OCI-LY7 (cell line): Measurements from ENCODE around the gene LEF1. TPM values are rescaled to one million over a fixed set of nuclear protein-coding genes. Genes with fewer than 3 reads are reported as not detected.
A peak's percentile ranks its signal among the peaks of the same experiment; 100 is the strongest.

Source experiments
- BruUV-seq: library from RNA; stranded (reverse); fragments of 400-500 nt; replicated peaks from 2 replicates; lab custom pipeline; 2021; lab: Mats Ljungman, UMichigan
- CTCF ChIA-PET: fragments of 300-600 bp; sonication (Branson Sonifier 250); formaldehyde crosslinking; loops from one replicate; lab custom pipeline; 2022; ENCODE audit warnings: antibody characterized with exemption; ENCODE audit not compliant: unreplicated experiment; lab: Charles Lee
- POLR2A ChIA-PET: fragments of 300-600 bp; sonication (Branson Sonifier 250); formaldehyde crosslinking; loops from one replicate; lab custom pipeline; 2022; ENCODE audit warnings: antibody characterized with exemption; lab: Charles Lee
- DNase-seq: peaks from one replicate; pipeline ENCODE4 v3.0.0-alpha.2; 2015; ENCODE audit warnings: low spot score
- H2AFZ ChIP-seq: fragments of 200-600 bp; sonication (generic), shearing (Covaris generic); 2 replicates; pipeline ENCODE4 v1.6.1; 2014; ENCODE audit warnings: mild to moderate bottlenecking, antibody characterized with exemption, low read length, moderate library complexity
- H3K27ac ChIP-seq: fragments of 200-600 bp; sonication (generic); 2 replicates; pipeline ENCODE4 v1.5.1; 2014; ENCODE audit warnings: mixed run types, low read depth, mild to moderate bottlenecking, moderate library complexity, low read length, inconsistent platforms; ENCODE audit not compliant: poor library complexity, severe bottlenecking
- H3K36me3 ChIP-seq: fragments of 200-600 bp; sonication (generic); 2 replicates; pipeline ENCODE4 v1.6.1; 2014; ENCODE audit warnings: mild to moderate bottlenecking, antibody characterized with exemption, low read length, moderate library complexity, mixed read lengths; ENCODE audit not compliant: insufficient read depth
- H3K4me1 ChIP-seq: fragments of 200-600 bp; sonication (generic); 2 replicates; pipeline ENCODE4 v1.5.1; 2014; ENCODE audit warnings: mild to moderate bottlenecking, low read length; ENCODE audit not compliant: insufficient read depth, poor library complexity, severe bottlenecking
- H3K4me2 ChIP-seq: fragments of 200-600 bp; sonication (generic); 2 replicates; pipeline ENCODE4 v1.6.1; 2014; ENCODE audit warnings: mild to moderate bottlenecking, low read length
- H3K4me3 ChIP-seq: fragments of 200-600 bp; sonication (generic); 2 replicates; pipeline ENCODE4 v1.5.1; 2014; ENCODE audit warnings: mild to moderate bottlenecking, low read depth, low read length; ENCODE audit not compliant: poor library complexity, severe bottlenecking
- H3K79me2 ChIP-seq: fragments of 200-600 bp; sonication (generic); 2 replicates; pipeline ENCODE4 v1.6.1; 2016; ENCODE audit warnings: low read depth, mild to moderate bottlenecking, low read length, moderate library complexity, mixed read lengths; ENCODE audit not compliant: insufficient read depth
- H3K9me2 ChIP-seq: fragments of 200-600 bp; sonication (generic); 2 replicates; pipeline ENCODE4 v1.6.1; 2016; ENCODE audit warnings: mild to moderate bottlenecking, low read length, mixed read lengths; ENCODE audit not compliant: insufficient read depth
- H3K9me3 ChIP-seq: fragments of 200-600 bp; sonication (generic); 2 replicates; pipeline ENCODE4 v1.6.1; 2014; ENCODE audit warnings: mild to moderate bottlenecking, mixed run types, low read length, mixed read lengths
- H4K20me1 ChIP-seq: fragments of 200-600 bp; sonication (generic); 2 replicates; pipeline ENCODE4 v1.6.1; 2014; ENCODE audit warnings: mild to moderate bottlenecking, antibody characterized with exemption, low read length, moderate library complexity, mixed read lengths; ENCODE audit not compliant: insufficient read depth
- CTCF ChIP-seq: fragments of 200-600 bp; sonication (generic); conservative IDR thresholded peaks from 2 replicates; pipeline ENCODE4 v1.5.1; 2014; ENCODE audit warnings: mild to moderate bottlenecking, antibody characterized with exemption, low read length, moderate library complexity, mixed read lengths
- EZH2phosphoT487 ChIP-seq: fragments of 200-600 bp; sonication (generic); IDR thresholded peaks from 2 replicates; pipeline ENCODE4 v1.6.1; 2018; ENCODE audit warnings: low read depth, borderline replicate concordance, mild to moderate bottlenecking, mixed run types, antibody characterized with exemption, low read length, moderate library complexity, mixed read lengths
- intact Hi-C: fragments of 100-400 bp; cut with micrococcal nuclease; formaldehyde crosslinking; loops from one replicate; pipeline ENCODE4 v1.10.0; 2022; ENCODE audit not compliant: unreplicated experiment
- total RNA-seq, 2 experiments: library from RNA; depleted of rRNA in 1 of 2; stranded (reverse); fragments of >200 nt in 1 of 2; shearing (Covaris generic) in 1 of 2; gene quantifications; 2 replicates each; pipeline ENCODE4 v1.2.3, GENCODE V29; 2014 to 2022

The LEF1 gene
- total RNA-seq, 2 experiments from 2014 or later: 207 to 223 TPM

GRCh38 chr4:108018040-108018883 is 150.5 kb downstream of the LEF1 start:
- ChIA-PET CTCF (interaction anchor here (1.3 to 2.9 kb wide), 2 partner anchors 12 to 41 kb away, joined by 3 to 12 read pairs; no protein-coding TSS in a partner anchor), POLR2A (interaction anchor here (0.6 to 1.6 kb wide), 7 partner anchors 12 to 598 kb away, joined by 3 to 9 read pairs (median 4); partner anchors contain the start of gene LEF1)
- Histone ChIP-seq H3K9me3 (no peaks in the 10 kb centered on the region), H3K4me3 (no peak overlapping the region), H3K4me2 (no peak overlapping the region), H3K9me2 (no peaks in the 10 kb centered on the region), H3K79me2 (no peaks in the 10 kb centered on the region), H3K27ac (no peak overlapping the region), H3K4me1 (peaks cover 5% of the 10 kb centered on the region), H3K36me3 (peaks cover 88% of the 10 kb centered on the region), H4K20me1 (0 out of 2 replicates have a peak, but pooled peaks cover 3% of the 10 kb centered on the region), H2AFZ (no peak overlapping the region)
- intact Hi-C loops: loop anchor here (1.0 to 5.0 kb wide), 2 partner anchors 475 to 554 kb away; no protein-coding TSS in a partner anchor
- no TSS peak for BruUV-seq
- DNase-seq: peak; percentile 80
- TF ChIP-seq CTCF (peak; percentile 98), EZH2phosphoT487 (no peak)

- CTCF ChIA-PET: no interaction called here
- no peak overlapping the region for H3K27ac ChIP-seq
- TF ChIP-seq EZH2phosphoT487: no peak
- TF ChIP-seq CTCF: no peak
- no peak overlapping the region for H3K4me3 ChIP-seq
- H3K9me2 ChIP-seq: no peaks in the 10 kb centered on the region
- intact Hi-C loops: no loop called here
- H3K4me2 ChIP-seq: no peak overlapping the region
- BruUV-seq: no TSS peak
- DNase-seq: no peak
- H3K4me1 ChIP-seq: peaks cover 3% of the 10 kb centered on the region
- H3K9me3 ChIP-seq: no peaks in the 10 kb centered on the region; the same call in 1 of the 2 replicates
- H3K36me3 ChIP-seq: peaks cover 87% of the 10 kb centered on the region
- 0 out of 2 replicates have a peak, but pooled peaks cover 2% of the 10 kb centered on the region for H4K20me1 ChIP-seq
- H3K79me2 ChIP-seq: no peaks in the 10 kb centered on the region
- no peak overlapping the region for H2AFZ ChIP-seq
- POLR2A ChIA-PET: interaction anchor here (0.7 to 2.0 kb wide), 7 partner anchors 12 to 68 kb away, joined by 3 to 9 read pairs (median 4); no protein-coding TSS in a partner anchor
These were observed 154.8 kb downstream of the LEF1 start for GRCh38 chr4:108013955-108014354.
